ENCODE results near the gene CCDC14.
"Not testable (repeated sequence)": the region's sequence is repeated elsewhere in the genome, so short reads cannot be mapped to it uniquely, and the experiment has no call there.

CCDC14 gene, protein sequence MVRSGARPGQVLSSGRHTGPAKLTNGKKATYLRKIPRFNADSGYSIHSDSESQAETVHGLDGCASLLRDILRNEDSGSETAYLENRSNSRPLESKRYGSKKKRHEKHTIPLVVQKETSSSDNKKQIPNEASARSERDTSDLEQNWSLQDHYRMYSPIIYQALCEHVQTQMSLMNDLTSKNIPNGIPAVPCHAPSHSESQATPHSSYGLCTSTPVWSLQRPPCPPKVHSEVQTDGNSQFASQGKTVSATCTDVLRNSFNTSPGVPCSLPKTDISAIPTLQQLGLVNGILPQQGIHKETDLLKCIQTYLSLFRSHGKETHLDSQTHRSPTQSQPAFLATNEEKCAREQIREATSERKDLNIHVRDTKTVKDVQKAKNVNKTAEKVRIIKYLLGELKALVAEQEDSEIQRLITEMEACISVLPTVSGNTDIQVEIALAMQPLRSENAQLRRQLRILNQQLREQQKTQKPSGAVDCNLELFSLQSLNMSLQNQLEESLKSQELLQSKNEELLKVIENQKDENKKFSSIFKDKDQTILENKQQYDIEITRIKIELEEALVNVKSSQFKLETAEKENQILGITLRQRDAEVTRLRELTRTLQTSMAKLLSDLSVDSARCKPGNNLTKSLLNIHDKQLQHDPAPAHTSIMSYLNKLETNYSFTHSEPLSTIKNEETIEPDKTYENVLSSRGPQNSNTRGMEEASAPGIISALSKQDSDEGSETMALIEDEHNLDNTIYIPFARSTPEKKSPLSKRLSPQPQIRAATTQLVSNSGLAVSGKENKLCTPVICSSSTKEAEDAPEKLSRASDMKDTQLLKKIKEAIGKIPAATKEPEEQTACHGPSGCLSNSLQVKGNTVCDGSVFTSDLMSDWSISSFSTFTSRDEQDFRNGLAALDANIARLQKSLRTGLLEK

DNA sequence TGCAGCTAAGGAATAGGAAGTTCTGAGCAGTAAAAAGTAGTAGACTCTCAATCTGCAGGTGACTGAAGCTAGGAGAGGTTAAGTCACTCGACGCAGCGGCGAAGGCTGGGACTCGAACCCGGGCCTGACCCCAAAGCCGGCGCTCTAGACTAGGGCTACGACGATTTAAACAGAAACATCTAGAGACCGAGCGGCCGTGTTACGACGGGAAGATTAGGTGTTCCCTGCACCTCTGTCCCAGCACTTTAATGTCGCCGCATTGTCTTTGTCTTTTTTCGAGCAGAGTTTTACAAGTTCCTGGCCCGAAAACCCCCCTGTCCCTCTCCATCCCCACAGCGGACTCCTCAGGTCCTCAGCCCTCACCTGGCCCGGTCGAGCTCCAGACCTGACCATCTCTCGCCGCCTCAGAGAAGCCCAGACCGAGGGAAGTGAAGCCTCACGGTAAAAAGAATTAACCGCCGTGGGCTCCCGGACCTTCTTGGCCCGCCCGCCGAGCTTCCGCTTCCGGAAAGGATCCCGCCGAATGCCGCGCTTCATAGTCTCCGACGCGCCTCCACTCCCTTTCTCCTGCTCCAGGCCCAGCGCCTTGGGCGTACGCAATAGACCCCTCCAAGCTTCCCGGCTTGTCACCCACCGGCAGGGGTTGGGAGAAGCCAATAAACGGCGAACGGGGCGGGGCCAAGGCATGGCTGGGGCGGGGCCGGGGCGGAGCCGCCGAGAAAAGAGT is at the start of gene CCDC14:
Gene CCDC14 (minus strand): TSS at position 449 of the 727 bp plus-strand sequence. CDS start 56 bp downstream, at position 393.
- TF ChIP-seq, protein P1, sequence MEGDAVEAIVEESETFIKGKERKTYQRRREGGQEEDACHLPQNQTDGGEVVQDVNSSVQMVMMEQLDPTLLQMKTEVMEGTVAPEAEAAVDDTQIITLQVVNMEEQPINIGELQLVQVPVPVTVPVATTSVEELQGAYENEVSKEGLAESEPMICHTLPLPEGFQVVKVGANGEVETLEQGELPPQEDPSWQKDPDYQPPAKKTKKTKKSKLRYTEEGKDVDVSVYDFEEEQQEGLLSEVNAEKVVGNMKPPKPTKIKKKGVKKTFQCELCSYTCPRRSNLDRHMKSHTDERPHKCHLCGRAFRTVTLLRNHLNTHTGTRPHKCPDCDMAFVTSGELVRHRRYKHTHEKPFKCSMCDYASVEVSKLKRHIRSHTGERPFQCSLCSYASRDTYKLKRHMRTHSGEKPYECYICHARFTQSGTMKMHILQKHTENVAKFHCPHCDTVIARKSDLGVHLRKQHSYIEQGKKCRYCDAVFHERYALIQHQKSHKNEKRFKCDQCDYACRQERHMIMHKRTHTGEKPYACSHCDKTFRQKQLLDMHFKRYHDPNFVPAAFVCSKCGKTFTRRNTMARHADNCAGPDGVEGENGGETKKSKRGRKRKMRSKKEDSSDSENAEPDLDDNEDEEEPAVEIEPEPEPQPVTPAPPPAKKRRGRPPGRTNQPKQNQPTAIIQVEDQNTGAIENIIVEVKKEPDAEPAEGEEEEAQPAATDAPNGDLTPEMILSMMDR (IDR thresholded peaks at IDR 0.05; ENCODE audit: borderline replicate concordance, insufficient read depth, low read depth, low read length) = no peak
- H3K4me3 ChIP-seq (ENCODE audit: low read depth, low read length) = peak within 1 kb of the TSS; percentile 74

DNA sequence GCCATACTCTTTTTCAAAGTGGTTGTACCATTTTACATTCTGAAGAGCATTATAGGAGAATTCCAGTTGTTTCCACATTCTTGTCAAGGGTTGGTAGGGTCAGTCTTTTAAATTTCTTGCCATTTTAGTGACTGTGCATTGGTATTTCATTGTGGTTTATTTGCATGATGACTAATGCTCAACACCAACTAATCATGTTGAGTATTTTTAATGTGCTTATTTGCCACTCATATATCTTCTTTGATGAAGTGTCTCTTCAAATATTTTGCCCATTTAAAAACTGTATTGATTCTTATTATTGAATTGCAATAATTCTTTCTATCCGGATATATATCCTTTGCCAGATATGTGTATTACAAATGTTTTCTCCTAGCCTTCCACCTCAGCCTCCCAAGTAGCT is 47.3 kb upstream of the CCDC14 start:
- not testable (repeated sequence) for H3K4me3 ChIP-seq (ENCODE audit: low read depth, low read length)

DNA sequence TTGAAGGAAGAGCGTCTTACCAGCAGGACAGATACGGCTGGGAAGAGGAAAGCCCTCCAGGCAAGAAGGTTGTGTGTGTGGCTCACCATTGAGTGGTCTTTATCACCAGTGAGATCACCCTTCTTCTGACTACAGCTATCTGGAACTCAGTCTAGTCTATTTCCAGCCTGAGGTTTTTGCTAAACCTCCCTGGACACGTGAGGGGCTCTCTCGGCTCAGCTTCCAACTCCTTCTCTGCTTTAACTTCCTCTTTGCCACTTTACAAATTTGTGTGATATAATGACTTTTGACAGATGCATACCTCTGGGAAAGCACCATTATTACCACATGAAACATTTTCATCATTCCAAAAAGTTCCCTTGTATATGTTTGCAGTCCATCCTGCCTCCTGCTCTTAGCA is 46.2 kb upstream of the CCDC14 start:
- no peak overlapping the region for H3K4me3 ChIP-seq (ENCODE audit: low read depth, low read length)
- TF ChIP-seq, protein P1 (IDR thresholded peaks at IDR 0.05; ENCODE audit: borderline replicate concordance, insufficient read depth, low read depth, low read length) = no peak

DNA sequence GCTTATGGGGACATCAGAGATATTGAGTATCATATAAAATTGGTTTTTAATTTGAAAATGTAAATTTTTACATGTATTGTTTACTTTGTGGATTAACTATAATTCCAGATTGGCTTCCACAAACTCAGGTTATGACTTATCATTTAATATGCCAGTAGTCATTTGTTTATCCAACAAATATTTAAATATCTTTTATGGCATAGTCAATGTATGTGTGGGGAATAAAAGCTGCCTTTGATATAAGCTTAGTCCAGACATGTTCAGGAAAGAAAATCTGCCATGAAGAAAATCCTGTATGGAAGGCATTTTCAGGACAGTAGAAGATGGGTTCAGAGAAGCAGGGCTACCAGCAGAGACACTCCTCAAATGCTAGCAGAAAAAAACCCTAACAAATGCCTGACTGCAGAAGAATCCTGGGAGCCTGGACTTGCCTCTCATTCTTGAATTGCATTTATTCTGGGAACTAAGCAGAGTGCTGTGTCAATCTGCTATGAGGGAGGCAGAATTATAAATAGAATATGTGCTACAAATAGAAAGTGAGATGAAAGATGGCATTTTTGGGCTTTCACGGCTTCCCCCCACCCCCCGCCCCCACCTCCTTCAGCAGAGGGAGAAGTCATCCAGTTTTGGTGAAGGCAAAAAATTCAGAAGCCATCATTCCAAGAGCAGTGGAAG is 41.5 kb upstream of the CCDC14 start:
- not testable (repeated sequence) for H3K4me3 ChIP-seq (ENCODE audit: low read depth, low read length)

DNA sequence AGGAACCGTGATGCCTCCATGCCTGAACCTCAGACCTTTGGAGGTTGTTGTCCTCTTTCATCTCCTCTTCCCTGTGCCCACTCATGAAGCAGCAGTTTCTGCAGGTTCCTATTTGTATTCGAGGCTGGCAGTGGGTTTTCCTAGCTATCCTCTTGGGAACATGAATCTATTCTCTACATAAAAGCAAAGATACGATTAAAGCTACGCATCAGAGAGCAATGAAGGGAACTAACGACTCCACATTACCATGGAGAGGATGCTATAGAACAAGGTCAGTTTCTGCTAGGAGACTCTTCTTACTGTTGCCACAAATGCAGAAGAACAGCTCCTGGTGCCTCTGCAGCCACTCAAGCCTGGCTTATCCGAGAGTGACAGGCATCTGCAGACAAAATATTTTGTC is 40.3 kb upstream of the CCDC14 start:
- not testable (repeated sequence) for H3K4me3 ChIP-seq (ENCODE audit: low read depth, low read length)

DNA sequence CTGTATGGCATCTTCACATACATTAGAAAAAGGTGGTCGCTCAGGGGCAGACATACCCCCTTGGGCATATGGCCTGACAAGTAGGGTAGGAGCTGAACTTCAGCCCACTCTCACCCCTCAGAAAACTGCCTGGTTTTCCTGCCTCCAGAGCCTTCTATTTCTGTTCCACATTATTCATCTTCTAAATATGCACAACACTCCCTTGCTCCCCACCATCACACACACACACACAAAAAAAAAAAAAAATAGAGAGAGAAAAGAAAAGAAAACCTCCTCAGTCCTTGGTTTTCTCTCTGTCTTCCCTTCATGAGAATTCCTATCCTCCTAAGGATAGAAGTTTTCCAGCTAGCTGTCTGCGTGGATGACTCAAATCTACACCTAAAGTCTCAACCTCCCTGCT is 36.5 kb upstream of the CCDC14 start:
- TF ChIP-seq, protein P1 (IDR thresholded peaks at IDR 0.05; ENCODE audit: borderline replicate concordance, insufficient read depth, low read depth, low read length) = no peak
- no peak overlapping the region for H3K4me3 ChIP-seq (ENCODE audit: low read depth, low read length)

DNA sequence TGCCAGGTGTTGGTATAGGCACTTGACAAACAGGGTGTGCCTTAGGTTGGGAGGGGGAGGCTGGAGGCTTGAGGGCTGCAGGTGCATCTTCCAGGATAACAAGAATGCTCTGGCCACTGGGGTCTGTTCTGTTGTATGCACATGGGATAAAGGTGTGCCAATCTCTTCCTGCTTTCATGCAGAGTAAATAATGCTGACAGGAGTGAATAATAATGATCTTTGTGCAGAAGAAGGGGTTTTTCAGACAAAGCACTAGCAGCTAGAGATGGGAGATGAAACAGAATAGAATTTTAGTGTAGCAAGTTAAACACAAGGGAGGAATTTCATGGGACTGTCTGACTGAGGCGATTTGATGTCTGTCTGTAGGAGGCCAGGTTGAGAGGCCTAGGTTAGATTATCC is 32.8 kb upstream of the CCDC14 start:
- no peak overlapping the region for H3K4me3 ChIP-seq (ENCODE audit: low read depth, low read length)
- TF ChIP-seq, protein P1 (IDR thresholded peaks at IDR 0.05; ENCODE audit: borderline replicate concordance, insufficient read depth, low read depth, low read length) = no peak

DNA sequence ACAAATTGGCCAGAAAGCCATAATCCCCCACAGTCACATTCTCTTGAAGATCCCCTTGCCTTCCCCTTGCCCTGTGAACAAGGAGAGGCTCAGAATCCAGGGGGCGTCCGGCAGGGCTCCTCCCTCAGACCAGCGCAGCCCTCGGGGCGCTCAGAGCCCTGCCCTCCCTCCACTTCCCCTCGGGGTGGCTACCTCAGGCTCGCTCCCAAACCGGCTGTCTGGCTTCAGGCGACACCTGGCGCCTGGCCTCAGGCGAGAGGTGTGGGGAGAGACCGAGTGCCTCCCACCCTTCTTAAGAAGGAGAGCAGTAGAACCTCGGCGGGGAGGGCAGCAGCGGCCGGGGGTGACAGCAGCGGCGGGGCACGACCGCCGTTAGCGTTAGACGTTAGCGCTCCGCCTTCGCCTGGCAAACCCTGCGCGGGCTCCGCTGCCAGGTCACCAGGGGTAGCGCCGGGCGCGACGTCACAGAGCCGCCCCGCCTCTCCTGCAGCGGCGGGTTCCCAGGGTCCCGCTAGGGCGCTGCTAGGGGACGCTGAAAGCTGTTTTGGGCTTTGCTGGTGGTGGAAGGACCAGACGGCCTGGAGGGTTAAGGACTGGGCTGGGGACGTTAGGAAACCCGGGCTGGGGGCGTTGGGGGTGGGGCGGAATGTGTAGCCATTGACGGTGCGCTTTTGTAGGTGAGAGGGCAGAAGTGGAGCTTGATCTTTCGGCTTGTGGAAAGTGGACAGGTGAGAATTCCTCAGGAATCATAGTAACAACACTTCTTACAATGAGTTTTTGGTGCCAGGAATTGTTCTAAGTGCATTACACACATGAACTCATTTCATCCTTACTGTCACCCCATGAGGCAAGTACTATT is 30.9 kb upstream of the CCDC14 start, which contains the start of gene ROPN1:
Gene ROPN1 (minus strand): TSS at position 395 of the 859 bp plus-strand sequence. CDS start 11,643 bp downstream, outside the sequence.
- H3K4me3 ChIP-seq (ENCODE audit: low read depth, low read length) = not testable (repeated sequence)

All from GM12875 (cell line).